Stimulated activated CD4-positive, alpha-beta T cell treated with anti-CD3 and anti-CD28 coated beads, Interleukin-2, amount 100 ng/mL, for 24 hours (primary cell): ENCODE data around the gene OR4K1.
"Not testable (repeated sequence)": the region's sequence is repeated elsewhere in the genome, so short reads cannot be mapped to it uniquely, and the experiment has no call there.

Experiments
- DNase-seq, 2 donors: peaks; one replicate each; pipeline ENCODE4 v3.0.0-alpha.2; 2020

OR4K1 gene, protein sequence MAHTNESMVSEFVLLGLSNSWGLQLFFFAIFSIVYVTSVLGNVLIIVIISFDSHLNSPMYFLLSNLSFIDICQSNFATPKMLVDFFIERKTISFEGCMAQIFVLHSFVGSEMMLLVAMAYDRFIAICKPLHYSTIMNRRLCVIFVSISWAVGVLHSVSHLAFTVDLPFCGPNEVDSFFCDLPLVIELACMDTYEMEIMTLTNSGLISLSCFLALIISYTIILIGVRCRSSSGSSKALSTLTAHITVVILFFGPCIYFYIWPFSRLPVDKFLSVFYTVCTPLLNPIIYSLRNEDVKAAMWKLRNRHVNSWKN

DNA sequence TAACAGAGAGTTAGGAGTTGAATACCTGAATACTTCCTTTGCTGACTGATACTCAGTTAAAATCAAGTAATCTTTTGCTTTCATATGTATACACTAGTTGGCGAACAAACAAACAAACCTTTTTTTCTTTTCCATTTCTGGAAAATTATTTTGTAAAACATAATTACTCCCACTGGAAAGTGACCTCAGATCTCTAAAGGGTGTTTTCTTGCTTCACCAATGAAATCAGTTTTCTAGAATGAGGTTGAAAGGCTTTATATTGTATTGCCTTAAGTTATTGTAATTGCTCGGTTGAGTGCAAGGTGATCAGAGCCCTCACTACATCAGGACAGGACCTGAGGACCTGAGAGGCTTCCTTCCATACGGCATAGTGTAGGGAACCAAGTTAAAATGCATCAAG is at the start of gene OR4K1:
TSS of gene OR4K1 (plus strand) at position 301 of the 400 bp plus-strand sequence. CDS start 4,750 bp downstream, outside the sequence.
- no peak for DNase-seq

DNA sequence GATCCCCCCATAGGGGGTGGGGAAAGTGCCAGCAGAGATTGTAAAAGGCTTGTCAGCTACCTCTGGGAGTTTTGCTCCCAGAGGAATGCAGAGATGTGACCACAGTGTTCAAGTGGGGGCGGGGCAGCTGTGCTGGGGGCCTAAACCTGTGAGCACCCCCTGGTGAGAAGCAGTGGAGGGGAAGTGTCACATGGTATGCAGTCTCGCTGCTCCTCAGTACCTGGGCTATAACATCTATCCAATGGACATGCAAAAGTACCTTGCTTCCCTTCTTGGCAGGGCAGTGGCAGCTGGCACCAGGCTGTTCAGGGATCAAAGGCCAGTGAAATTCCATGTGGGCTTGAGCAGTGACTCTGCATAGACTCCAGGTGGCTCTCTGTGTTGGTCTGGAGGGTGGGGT is 35.4 kb upstream of the OR4K1 start:
- DNase-seq, result no peak

DNA sequence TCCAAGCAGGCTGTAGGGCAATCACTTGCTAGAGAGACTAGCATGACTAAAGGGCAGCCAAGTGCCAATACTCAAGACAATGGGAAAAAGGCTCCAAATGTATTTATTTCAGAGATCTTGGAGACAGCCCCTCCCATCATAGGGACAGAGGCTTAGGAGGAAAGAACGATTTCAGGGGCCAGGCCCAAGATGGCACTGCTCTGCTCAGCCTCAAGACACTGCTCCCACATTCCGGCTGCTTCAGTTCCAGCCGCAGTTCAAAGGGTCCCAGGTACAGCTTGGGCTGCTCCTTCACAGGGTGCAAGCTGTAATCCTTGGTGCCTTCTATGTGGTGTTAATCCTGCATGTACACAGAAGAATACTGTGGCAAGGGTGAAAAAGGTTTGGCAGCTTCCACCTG is 29.7 kb upstream of the OR4K1 start:
- no peak for DNase-seq

DNA sequence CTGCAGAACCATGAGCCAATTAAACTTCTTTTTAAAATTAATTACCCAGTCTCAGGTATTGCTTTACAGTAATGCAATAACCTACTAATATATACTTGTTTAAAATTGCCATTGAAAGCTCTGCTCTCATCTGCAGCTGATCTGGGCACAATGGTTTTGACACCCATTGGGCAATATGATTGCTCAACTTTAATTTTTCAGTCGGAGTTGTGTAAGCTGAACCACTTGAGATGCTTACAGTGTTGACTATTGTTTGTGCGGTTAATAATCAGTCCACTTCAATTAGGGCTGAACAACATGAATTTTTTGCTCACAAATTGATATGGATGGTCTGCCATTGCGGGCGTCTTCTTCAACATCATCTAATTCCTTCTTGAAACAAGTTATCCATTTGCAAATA is 28.3 kb upstream of the OR4K1 start:
- no peak for DNase-seq

DNA sequence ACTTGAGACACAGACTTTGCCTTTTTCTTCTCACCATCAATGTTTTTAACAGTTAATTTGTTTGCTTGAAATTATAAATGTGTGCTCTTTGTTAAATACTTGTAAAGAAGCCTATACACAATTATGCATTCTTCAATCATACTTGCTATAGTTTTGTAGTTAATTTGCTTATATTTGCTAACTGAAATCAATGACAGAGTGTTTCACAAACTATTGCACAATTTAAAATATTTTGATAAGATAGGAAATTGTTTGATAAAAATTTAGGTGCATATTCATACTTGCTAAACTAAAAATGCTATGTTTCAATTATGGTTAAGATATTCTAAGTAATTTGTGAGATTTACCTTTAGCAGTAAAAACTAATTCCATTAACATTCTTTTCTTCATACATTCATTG is 24.1 kb upstream of the OR4K1 start:
- no peak for DNase-seq

DNA sequence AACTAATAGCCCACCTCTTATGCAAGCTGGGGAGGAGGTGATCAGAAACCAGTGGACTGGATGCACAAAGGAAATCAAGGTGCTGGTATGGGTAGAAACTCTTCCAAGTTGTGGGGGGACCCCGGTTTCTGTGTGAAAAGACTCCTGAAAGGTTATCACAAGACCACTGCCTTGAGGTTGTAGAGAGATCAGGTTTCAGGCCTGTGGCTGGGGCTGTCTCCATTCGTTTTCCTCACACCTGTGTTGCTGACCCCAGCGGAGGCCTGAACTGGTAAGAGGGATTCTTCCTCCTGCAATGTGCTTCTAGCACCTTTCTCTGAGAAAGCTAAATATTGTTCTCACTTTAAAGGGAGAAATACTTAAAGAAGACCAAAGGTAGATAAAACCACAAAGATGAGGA is 19.6 kb upstream of the OR4K1 start:
- DNase-seq, result no peak

DNA sequence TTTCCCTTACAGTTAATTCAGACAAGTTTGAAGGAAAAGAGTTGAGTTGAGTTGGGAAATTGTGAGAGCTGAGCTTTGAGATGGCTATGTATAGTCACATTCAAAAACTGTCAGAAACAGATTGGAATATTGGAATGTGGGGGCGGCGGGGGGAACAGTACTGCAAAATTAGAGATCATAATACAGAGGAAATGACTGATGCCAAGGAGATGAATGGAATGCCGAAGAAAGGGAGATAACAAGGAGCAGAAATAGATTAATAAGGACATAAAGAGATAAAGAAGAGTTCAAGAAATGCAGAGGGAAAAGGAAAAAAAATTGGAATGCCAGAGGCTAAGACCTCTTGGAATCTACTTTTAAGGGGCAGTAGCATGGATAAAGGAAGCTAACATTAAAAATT is 13.5 kb upstream of the OR4K1 start:
- DNase-seq, result no peak

DNA sequence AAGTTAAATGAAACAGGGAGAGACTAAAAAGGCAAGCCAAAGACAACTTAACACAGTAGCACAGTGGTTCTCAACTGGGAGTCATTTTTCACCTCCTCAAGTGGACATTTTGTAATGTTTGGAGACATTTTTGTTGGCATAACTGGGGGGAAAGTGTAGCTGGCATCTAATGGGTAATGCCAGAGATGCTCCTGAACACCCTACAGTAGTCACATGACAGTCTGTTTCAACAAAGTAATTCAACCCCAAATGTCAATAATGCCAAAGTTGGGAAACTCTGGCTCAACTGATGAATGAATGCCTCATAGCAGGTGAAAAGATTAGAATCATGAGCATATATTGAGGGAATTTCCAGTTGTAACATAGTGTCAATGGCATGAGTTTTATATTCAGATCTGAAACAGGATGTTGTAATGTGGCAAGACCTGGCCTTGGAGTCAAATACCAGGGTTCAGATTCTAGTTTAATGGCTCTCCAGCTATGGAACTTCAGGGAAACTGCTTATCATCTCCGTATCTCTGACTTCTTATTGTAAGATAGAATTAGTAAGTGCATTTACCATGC is 12.7 kb upstream of the OR4K1 start:
- DNase-seq, result no peak

DNA sequence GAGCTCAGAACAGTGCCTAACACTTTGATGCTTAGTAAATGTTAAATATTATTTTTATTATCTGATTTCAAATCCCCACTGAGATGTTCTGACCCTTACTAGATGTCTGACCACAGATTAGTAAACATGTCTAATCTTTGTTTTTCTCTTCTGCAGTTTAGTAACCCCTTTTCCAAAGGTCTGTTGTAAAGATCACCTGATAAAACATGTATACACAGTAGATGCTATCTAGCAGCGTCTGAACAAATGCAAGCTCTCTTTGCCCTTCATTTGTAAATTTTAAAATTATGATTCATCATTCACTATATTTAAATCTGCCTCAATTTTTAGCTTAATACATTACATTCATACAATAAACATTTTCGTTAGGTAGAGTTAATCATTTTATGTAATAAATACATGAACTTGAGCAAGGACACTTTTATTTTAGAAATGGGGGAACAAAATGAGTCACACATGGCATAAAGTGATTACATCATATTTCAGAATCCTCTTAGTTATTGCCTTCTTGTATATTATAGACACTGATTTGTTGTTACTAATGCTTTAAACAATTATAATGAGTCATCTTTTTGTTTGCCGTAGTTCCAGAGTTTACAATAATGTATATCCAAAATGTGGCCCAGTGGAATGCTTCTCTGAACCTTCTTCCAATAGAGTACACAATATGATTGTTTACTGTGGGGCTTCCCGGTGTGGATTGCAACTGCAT is 12.0 kb upstream of the OR4K1 start:
- DNase-seq, result no peak

DNA sequence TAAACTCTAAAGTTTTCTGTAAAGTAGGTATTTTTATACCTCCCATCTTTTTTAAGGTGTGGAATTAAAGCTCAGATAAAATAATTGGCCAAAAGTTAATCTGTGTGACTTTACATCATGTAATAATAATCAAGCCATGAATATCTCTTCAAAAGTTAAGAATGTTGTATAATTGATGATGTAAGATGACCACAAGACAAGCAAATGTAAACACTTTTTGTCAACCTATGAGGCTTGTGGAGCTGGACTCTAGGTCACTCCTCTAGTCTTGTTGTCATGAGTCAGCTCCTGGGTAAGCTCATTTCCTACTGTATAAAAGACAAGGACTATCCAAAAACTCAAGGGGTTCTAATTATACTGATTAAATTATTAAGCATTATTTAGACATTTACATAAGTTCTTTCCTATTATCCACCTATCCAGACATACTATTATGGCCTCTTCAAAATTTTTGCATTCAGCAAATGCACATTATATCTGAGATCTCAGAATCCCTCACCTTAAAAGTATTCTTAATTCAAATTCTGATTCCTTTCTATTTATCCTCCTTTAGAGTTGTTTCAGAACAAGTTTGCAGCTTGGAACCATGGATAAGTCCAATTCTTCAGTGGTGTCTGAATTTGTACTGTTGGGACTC is 10.6 kb upstream of the OR4K1 start, which contains the start of gene OR4K5:
TSS of gene OR4K5 (plus strand) at position 587 of the 637 bp plus-strand sequence. CDS start at position 587, 0 bp downstream.
- DNase-seq, result no peak

DNA sequence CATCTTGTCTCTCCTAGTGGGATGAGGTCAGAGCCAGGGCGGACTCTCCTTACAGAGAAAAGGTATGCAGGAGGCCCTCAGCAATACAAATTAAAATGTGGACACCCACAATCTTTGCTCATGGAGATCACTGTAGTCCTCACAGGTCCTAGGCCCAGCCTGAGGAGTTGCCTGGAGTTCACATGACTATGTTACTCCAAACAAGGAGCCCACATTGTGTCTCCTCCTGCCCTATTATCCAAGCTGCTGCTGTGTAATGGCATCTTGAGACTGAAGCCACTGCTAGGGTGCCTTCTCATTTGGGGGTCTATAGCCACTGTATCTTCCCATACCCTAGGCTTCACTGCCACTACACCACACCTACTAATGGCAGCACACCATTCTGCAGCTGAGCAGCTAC is 11.0 kb downstream of the OR4K1 start:
- DNase-seq, result no peak

DNA sequence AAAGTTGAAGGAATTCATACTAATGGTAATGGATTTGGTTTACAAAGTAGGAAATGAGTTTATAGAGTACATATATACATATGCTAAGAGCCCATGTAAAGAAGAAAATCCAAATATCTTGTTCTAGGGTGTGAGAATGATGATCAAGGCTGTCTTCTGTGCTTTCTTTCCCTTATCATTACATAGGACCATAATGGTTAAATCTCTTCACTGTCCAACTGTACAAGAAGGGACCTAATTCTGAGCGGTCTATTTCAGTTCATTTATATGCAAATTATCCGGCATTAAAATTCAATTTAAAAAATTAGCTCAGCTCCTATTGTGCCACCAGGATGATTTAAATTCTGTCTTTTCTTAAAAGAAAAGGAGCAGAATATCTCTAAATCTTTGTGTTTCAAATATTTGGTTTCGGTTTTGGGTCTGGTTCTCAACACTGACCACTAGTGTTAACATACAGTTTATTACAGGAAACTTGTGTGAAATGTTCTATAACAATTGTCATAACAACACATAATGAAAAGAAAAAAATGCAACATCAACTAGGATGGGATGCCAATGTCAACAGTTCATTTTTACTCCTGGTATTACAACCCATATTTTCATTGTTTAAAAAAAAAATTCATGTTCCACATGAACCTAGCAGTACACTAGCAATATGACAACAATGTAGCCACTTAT is 16.8 kb downstream of the OR4K1 start:
- no peak for DNase-seq

DNA sequence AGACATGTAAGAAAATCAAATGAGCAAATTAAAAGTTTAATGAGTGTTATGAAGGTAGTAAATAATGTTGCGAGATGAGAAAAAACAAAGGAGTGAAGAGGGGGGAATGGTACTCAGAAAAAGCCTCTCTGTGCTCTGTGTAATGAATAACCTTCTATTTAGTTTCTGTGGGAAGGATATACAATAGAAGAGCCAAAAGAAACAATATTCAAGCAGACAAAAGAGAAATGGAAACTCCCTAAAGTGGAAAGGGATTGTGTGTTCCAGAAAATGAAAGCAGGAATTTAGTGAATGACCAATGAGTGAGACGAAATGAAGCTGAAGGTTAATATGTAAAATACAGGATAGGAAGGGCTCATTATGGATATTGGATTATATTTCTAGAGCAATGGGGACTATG is 18.5 kb downstream of the OR4K1 start:
- no peak for DNase-seq

DNA sequence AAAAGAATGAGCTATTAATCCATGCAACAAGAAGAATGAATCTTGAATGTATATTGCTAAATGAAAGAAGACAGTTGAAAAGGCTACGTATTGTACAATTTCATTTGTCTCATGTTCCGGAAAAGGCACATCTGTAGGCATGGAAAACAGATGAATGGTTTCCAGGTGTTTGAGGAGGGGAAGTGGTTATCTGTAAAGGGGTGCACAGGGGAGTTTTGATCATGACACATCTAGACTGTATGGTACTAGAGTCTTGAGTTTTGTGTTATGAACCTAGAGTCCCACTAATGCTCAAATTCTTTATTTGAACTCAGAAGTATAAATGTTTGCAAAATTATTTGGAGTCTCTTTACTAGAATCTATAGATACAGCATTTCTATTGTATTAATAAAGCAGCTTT is 39.0 kb downstream of the OR4K1 start:
- DNase-seq, result not testable (repeated sequence)

DNA sequence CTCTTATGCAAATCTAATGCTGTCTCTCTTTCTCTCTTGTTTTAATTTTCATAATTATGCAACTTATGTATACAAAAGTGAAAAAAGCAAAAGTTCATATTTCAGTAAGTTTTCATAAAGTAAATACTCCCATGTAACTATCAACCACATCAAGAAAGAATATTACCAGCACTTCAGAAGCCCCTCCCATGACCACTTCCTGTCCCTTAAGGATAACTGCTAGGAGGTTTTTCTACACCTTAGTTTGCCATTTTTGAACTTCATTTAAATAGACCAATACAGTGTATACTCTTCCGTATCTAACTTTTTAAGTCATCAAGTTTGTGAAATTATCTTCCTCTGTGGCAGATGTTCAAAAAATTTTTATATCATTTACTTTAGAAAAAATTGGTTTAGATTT is 44.1 kb downstream of the OR4K1 start:
- no peak for DNase-seq

DNA sequence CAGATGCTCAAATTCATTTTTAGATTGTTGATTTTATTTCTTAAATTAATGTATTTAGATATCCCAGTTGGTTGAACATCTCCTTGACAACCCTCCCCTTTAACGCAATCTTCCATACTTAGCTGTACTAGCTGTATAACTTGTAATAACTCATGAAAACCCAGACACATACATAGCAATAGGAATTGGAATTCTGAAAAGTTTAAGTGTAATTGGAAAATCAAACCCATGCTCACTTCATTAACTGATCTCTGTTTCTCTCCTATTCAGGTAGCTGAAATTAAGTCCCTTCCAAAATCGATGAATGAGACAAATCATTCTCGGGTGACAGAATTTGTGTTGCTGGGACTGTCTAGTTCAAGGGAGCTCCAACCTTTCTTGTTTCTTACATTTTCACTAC is 44.6 kb downstream of the OR4K1 start, which contains the start of gene OR4K15:
TSS of gene OR4K15 (plus strand) at position 301 of the 400 bp plus-strand sequence. CDS start at position 301, 0 bp downstream.
- DNase-seq, result no peak
